ENCODE results near the gene CDH4. TPM values are rescaled to one million over a fixed set of nuclear protein-coding genes. Genes with fewer than 3 reads are reported as not detected.
A peak's percentile ranks its signal among the peaks of the same experiment; 100 is the strongest.
"Not testable (repeated sequence)": the region's sequence is repeated elsewhere in the genome, so short reads cannot be mapped to it uniquely, and the experiment has no call there.

Gene CDH4
- total and polyA plus RNA-seq, 5 donors from 2014 or later, result 0.07 to 0.69 (median 0.49) TPM; not detected in 1

GRCh38 chr20:61397790-61398189, 145.7 kb downstream of the CDH4 start:
- H3K4me3 ChIP-seq (ENCODE audit: low read depth, low read length), result no peak overlapping the region
- DNase-seq, result no peak
- H3K36me3 ChIP-seq (ENCODE audit: control insufficient read depth, insufficient read depth, low read length), result no peaks in the 10 kb centered on the region
- no peak for ATAC-seq (ENCODE audit: low read depth in 2 of 2)
- no peaks in the 10 kb centered on the region for H3K9me3 ChIP-seq (ENCODE audit: control insufficient read depth in 2 of 2, low read length in 2 of 2)
- no peak overlapping the region for H3K27ac Mint-ChIP-seq
- no peaks in the 10 kb centered on the region for H3K4me1 Mint-ChIP-seq
- H3K4me3 Mint-ChIP-seq, result no peak overlapping the region
- H3K27me3 ChIP-seq (ENCODE audit: control insufficient read depth, insufficient read depth, low read length), result no peaks in the 10 kb centered on the region
- H3K27me3 Mint-ChIP-seq, result no peaks in the 10 kb centered on the region
- H3K9me3 Mint-ChIP-seq, result peaks cover 0 to 1% (median 0%) of the 10 kb centered on the region in 7 donors
- no peaks in the 10 kb centered on the region for H3K36me3 Mint-ChIP-seq
- H3K27ac ChIP-seq (ENCODE audit: insufficient read depth, low read length, poor library complexity, severe bottlenecking), result no peak overlapping the region
- H3K4me1 ChIP-seq (ENCODE audit: control insufficient read depth, insufficient read depth, low read length, poor library complexity, severe bottlenecking), result no peaks in the 10 kb centered on the region

- H3K9me3 ChIP-seq (ENCODE audit: control insufficient read depth in 2 of 2, low read length in 2 of 2), result no peaks in the 10 kb centered on the region
- Mint-ChIP-seq H3K27me3 (no peaks in the 10 kb centered on the region), H3K4me3 (no peak overlapping the region)
Measured at GRCh38 chr20:61399433-61399832, 147.4 kb downstream of the CDH4 start.

GRCh38 chr20:61400499-61400898, 148.4 kb downstream of the CDH4 start:
- no peak overlapping the region for H3K27ac ChIP-seq (ENCODE audit: insufficient read depth, low read length, poor library complexity, severe bottlenecking)
- Mint-ChIP-seq H3K36me3 (no peaks in the 10 kb centered on the region), H3K27ac (no peak overlapping the region), H3K27me3 (no peaks in the 10 kb centered on the region), H3K4me1 (no peaks in the 10 kb centered on the region), H3K9me3 (no peaks in the 10 kb centered on the region), H3K4me3 (no peak overlapping the region)
- no peak for ATAC-seq (ENCODE audit: low read depth in 2 of 2)
- no peaks in the 10 kb centered on the region for H3K27me3 ChIP-seq (ENCODE audit: control insufficient read depth, insufficient read depth, low read length)
- H3K9me3 ChIP-seq (ENCODE audit: control insufficient read depth in 2 of 2, low read length in 2 of 2), result no peaks in the 10 kb centered on the region
- no peaks in the 10 kb centered on the region for H3K4me1 ChIP-seq (ENCODE audit: control insufficient read depth, insufficient read depth, low read length, poor library complexity, severe bottlenecking)
- no peak for DNase-seq
- H3K4me3 ChIP-seq (ENCODE audit: low read depth, low read length), result no peak overlapping the region
- H3K36me3 ChIP-seq (ENCODE audit: control insufficient read depth, insufficient read depth, low read length), result no peaks in the 10 kb centered on the region

More at GRCh38 chr20:61399433-61399832, 147.4 kb downstream of the CDH4 start:
- no peak for DNase-seq
- Histone ChIP-seq H3K4me3 (ENCODE audit: low read depth, low read length) (no peak overlapping the region), H3K27ac (ENCODE audit: insufficient read depth, low read length, poor library complexity, severe bottlenecking) (no peak overlapping the region), H3K36me3 (ENCODE audit: control insufficient read depth, insufficient read depth, low read length) (no peaks in the 10 kb centered on the region), H3K27me3 (ENCODE audit: control insufficient read depth, insufficient read depth, low read length) (no peaks in the 10 kb centered on the region), H3K4me1 (ENCODE audit: control insufficient read depth, insufficient read depth, low read length, poor library complexity, severe bottlenecking) (no peaks in the 10 kb centered on the region)
- no peak overlapping the region for H3K27ac Mint-ChIP-seq
- no peaks in the 10 kb centered on the region for H3K4me1 Mint-ChIP-seq
- H3K9me3 Mint-ChIP-seq, result no peaks in the 10 kb centered on the region
- no peak for ATAC-seq (ENCODE audit: low read depth in 2 of 2)
- no peaks in the 10 kb centered on the region for H3K36me3 Mint-ChIP-seq

GRCh38 chr20:61404303-61404702, 152.2 kb downstream of the CDH4 start:
- no peaks in the 10 kb centered on the region for H3K36me3 ChIP-seq (ENCODE audit: control insufficient read depth, insufficient read depth, low read length)
- Mint-ChIP-seq H3K4me1 (no peaks in the 10 kb centered on the region), H3K27ac (no peak overlapping the region), H3K27me3 (no peaks in the 10 kb centered on the region), H3K9me3 (peaks cover 0 to 6% (median 0%) of the 10 kb centered on the region in 7 donors), H3K36me3 (no peaks in the 10 kb centered on the region), H3K4me3 (no peak overlapping the region)
- H3K27me3 ChIP-seq (ENCODE audit: control insufficient read depth, insufficient read depth, low read length), result no peaks in the 10 kb centered on the region
- H3K4me1 ChIP-seq (ENCODE audit: control insufficient read depth, insufficient read depth, low read length, poor library complexity, severe bottlenecking), result no peaks in the 10 kb centered on the region
- no peak for DNase-seq
- H3K4me3 ChIP-seq (ENCODE audit: low read depth, low read length), result no peak overlapping the region
- H3K27ac ChIP-seq (ENCODE audit: insufficient read depth, low read length, poor library complexity, severe bottlenecking), result no peak overlapping the region
- ATAC-seq (ENCODE audit: low read depth in 2 of 2), result no peak
- no peaks in the 10 kb centered on the region for H3K9me3 ChIP-seq (ENCODE audit: control insufficient read depth in 2 of 2, low read length in 2 of 2)

- Histone ChIP-seq H3K4me1 (ENCODE audit: control insufficient read depth, insufficient read depth, low read length, poor library complexity, severe bottlenecking) (no peaks in the 10 kb centered on the region), H3K27me3 (ENCODE audit: control insufficient read depth, insufficient read depth, low read length) (no peaks in the 10 kb centered on the region), H3K4me3 (ENCODE audit: low read depth, low read length) (no peak overlapping the region), H3K9me3 (ENCODE audit: control insufficient read depth in 2 of 2, low read length in 2 of 2) (no peaks in the 10 kb centered on the region), H3K27ac (ENCODE audit: insufficient read depth, low read length, poor library complexity, severe bottlenecking) (no peak overlapping the region), H3K36me3 (ENCODE audit: control insufficient read depth, insufficient read depth, low read length) (no peaks in the 10 kb centered on the region)
- Mint-ChIP-seq H3K4me3 (no peak overlapping the region), H3K27ac (no peak overlapping the region), H3K4me1 (no peaks in the 10 kb centered on the region), H3K36me3 (no peaks in the 10 kb centered on the region), H3K27me3 (no peaks in the 10 kb centered on the region), H3K9me3 (peaks cover 0 to 6% (median 0%) of the 10 kb centered on the region in 7 donors)
- no peak for ATAC-seq (ENCODE audit: low read depth in 2 of 2)
- no peak for DNase-seq
Measured at GRCh38 chr20:61405007-61405406, 152.9 kb downstream of the CDH4 start.

GRCh38 chr20:61406773-61407172, 154.7 kb downstream of the CDH4 start:
- H3K36me3 Mint-ChIP-seq; H3K27ac ChIP-seq (ENCODE audit: insufficient read depth, low read length, poor library complexity, severe bottlenecking); H3K9me3 Mint-ChIP-seq; H3K4me1 Mint-ChIP-seq; H3K27me3 ChIP-seq (ENCODE audit: control insufficient read depth, insufficient read depth, low read length); H3K27me3 Mint-ChIP-seq; H3K36me3 ChIP-seq (ENCODE audit: control insufficient read depth, insufficient read depth, low read length); H3K4me3 ChIP-seq (ENCODE audit: low read depth, low read length); H3K9me3 ChIP-seq (ENCODE audit: control insufficient read depth in 2 of 2, low read length in 2 of 2); ATAC-seq (ENCODE audit: low read depth in 2 of 2); H3K4me3 Mint-ChIP-seq; DNase-seq; H3K4me1 ChIP-seq (ENCODE audit: control insufficient read depth, insufficient read depth, low read length, poor library complexity, severe bottlenecking); H3K27ac Mint-ChIP-seq: not testable (repeated sequence)

- Histone ChIP-seq H3K27me3 (ENCODE audit: control insufficient read depth, insufficient read depth, low read length) (no peaks in the 10 kb centered on the region), H3K27ac (ENCODE audit: insufficient read depth, low read length, poor library complexity, severe bottlenecking) (no peak overlapping the region), H3K36me3 (ENCODE audit: control insufficient read depth, insufficient read depth, low read length) (no peaks in the 10 kb centered on the region), H3K4me3 (ENCODE audit: low read depth, low read length) (no peak overlapping the region), H3K4me1 (ENCODE audit: control insufficient read depth, insufficient read depth, low read length, poor library complexity, severe bottlenecking) (no peaks in the 10 kb centered on the region), H3K9me3 (ENCODE audit: control insufficient read depth in 2 of 2, low read length in 2 of 2) (no peaks in the 10 kb centered on the region)
- DNase-seq (no peak), ATAC-seq (ENCODE audit: low read depth in 2 of 2) (no peak)
- H3K36me3 Mint-ChIP-seq, result no peaks in the 10 kb centered on the region
- peaks cover 0 to 6% (median 0%) of the 10 kb centered on the region in 7 donors for H3K9me3 Mint-ChIP-seq
- no peak overlapping the region for H3K27ac Mint-ChIP-seq
- no peaks in the 10 kb centered on the region for H3K27me3 Mint-ChIP-seq
- H3K4me3 Mint-ChIP-seq, result no peak overlapping the region
- no peaks in the 10 kb centered on the region for H3K4me1 Mint-ChIP-seq
Measured at GRCh38 chr20:61407561-61407960, 155.5 kb downstream of the CDH4 start.

- Histone ChIP-seq H3K27ac (ENCODE audit: insufficient read depth, low read length, poor library complexity, severe bottlenecking) (no peak overlapping the region), H3K4me3 (ENCODE audit: low read depth, low read length) (no peak overlapping the region), H3K36me3 (ENCODE audit: control insufficient read depth, insufficient read depth, low read length) (no peaks in the 10 kb centered on the region), H3K4me1 (ENCODE audit: control insufficient read depth, insufficient read depth, low read length, poor library complexity, severe bottlenecking) (no peaks in the 10 kb centered on the region), H3K9me3 (ENCODE audit: control insufficient read depth in 2 of 2, low read length in 2 of 2) (no peaks in the 10 kb centered on the region), H3K27me3 (ENCODE audit: control insufficient read depth, insufficient read depth, low read length) (no peaks in the 10 kb centered on the region)
- DNase-seq (no peak), ATAC-seq (ENCODE audit: low read depth in 2 of 2) (no peak)
- H3K27me3 Mint-ChIP-seq, result no peaks in the 10 kb centered on the region
- H3K27ac Mint-ChIP-seq, result no peak overlapping the region
- H3K36me3 Mint-ChIP-seq, result no peaks in the 10 kb centered on the region
- no peaks in the 10 kb centered on the region for H3K4me1 Mint-ChIP-seq
- peaks cover 0 to 6% (median 0%) of the 10 kb centered on the region in 7 donors for H3K9me3 Mint-ChIP-seq
- peak overlapping the region in 1 of 4 donors; percentile 11 for H3K4me3 Mint-ChIP-seq
Measured at GRCh38 chr20:61408951-61409740, 157.1 kb downstream of the CDH4 start.

Data from CD4-positive, CD25-positive, alpha-beta regulatory T cell (primary cell).